T-helper 17 cell (primary cell): Measurements from ENCODE around the gene GHR. TPM values are rescaled to one million over a fixed set of nuclear protein-coding genes. Genes with fewer than 3 reads are reported as not detected.
"Not testable (repeated sequence)": the region's sequence is repeated elsewhere in the genome, so short reads cannot be mapped to it uniquely, and the experiment has no call there.

Experiments used
- ATAC-seq: fragments of 150-1000 bp; cut with Tn5 transposase; 2 replicates; pipeline ENCODE4 v1.10.0; 2021; ENCODE audit warnings: mild to moderate bottlenecking, moderate library complexity
- DNase-seq, 3 donors: peaks; one replicate each; pipeline versions ENCODE4 v3.0.0 to v3.0.0-alpha.2; 2020 to 2021
- H3K9me3 ChIP-seq: one replicate; pipeline ENCODE4 v1.7.0; 2013; ENCODE audit warnings: low read length, mild to moderate bottlenecking; ENCODE audit not compliant: control insufficient read depth, poor library complexity, severe bottlenecking
- H3K27ac Mint-ChIP-seq: one replicate; pipeline ENCODE4 v1.8.0; 2022; ENCODE audit warnings: mild to moderate bottlenecking, moderate library complexity, mixed read lengths
- H3K27me3 Mint-ChIP-seq: one replicate; pipeline ENCODE4 v1.8.0; 2022; ENCODE audit warnings: mixed read lengths
- H3K36me3 Mint-ChIP-seq: one replicate; pipeline ENCODE4 v1.8.0; 2022; ENCODE audit warnings: low read depth, mixed read lengths
- H3K4me1 Mint-ChIP-seq: one replicate; pipeline ENCODE4 v1.8.0; 2022; ENCODE audit warnings: mild to moderate bottlenecking, mixed read lengths
- H3K4me3 Mint-ChIP-seq: one replicate; pipeline ENCODE4 v1.8.0; 2022; ENCODE audit warnings: mild to moderate bottlenecking, moderate library complexity, mixed read lengths
- total RNA-seq, 4 donors: library from RNA in 2 of 4; stranded (reverse) in 2 of 4; gene quantifications; one replicate each; pipeline ENCODE4 v1.2.3 and lab custom pipeline; 2022 to 2026

GHR gene
- total RNA-seq, 2 donors from 2014 or later, result not detected

DNA sequence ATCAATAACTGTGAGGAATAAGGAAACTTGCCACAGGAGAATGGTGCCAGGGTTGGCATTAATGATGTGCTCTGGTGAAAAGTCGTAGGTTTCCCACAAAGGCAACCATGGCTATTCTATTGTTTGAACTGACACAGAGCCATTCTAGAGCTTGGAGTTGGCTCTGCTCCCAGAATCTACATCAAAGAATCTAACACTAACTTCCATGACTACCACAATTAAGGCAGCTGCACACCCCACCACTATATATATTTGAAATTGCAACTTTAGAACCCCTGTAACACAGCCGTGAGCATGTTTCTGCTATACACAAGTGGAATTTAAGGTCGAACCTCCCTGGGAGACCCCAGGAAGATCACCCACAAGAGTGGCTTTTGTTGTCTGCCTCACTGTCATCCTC is 243.6 kb downstream of the GHR start:
- ATAC-seq (no peak), DNase-seq (no peak)
- Mint-ChIP-seq H3K27me3 (no peaks in the 10 kb centered on the region), H3K36me3 (peaks cover 2% of the 10 kb centered on the region), H3K4me3 (no peak overlapping the region), H3K27ac (no peak overlapping the region), H3K4me1 (no peaks in the 10 kb centered on the region)
- no peaks in the 10 kb centered on the region for H3K9me3 ChIP-seq

- no peak overlapping the region for H3K4me3 Mint-ChIP-seq
- ATAC-seq, result no peak
- no peaks in the 10 kb centered on the region for H3K4me1 Mint-ChIP-seq
- no peak overlapping the region for H3K27ac Mint-ChIP-seq
- peaks cover 2% of the 10 kb centered on the region for H3K36me3 Mint-ChIP-seq
- DNase-seq, result no peak
- H3K9me3 ChIP-seq, result no peaks in the 10 kb centered on the region
- no peaks in the 10 kb centered on the region for H3K27me3 Mint-ChIP-seq
These were observed 245.0 kb downstream of the GHR start for GRCh38 chr5:42668254-42668653.

DNA sequence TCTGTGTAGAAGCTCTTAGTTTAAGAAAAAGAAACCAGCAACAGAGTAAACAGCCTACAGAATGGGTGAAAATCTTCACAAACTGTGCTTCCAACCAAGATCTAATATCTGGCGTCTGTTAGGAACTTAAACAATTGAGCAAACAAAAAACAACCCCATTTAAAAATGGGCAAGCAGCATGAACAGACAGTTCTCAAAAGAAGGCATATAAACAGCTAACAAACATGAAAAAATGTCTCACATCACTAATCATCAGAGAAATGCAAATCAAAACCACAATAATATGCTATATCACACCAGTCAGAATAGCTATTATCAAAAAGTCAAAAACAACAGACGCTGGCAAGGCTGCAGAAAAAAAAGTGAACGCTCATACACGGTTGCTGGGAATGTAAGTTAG is 249.7 kb downstream of the GHR start:
- Mint-ChIP-seq H3K4me3 (no peak overlapping the region), H3K27ac (no peak overlapping the region), H3K4me1 (peaks cover 3% of the 10 kb centered on the region), H3K27me3 (peaks cover 5% of the 10 kb centered on the region), H3K36me3 (no peaks in the 10 kb centered on the region)
- no peaks in the 10 kb centered on the region for H3K9me3 ChIP-seq
- DNase-seq (no peak), ATAC-seq (no peak)

GRCh38 chr5:42675602-42676001 is 252.4 kb downstream of the GHR start:
- Mint-ChIP-seq H3K4me3 (no peak overlapping the region), H3K4me1 (peaks cover 3% of the 10 kb centered on the region), H3K27ac (no peak overlapping the region), H3K27me3 (peaks cover 5% of the 10 kb centered on the region), H3K36me3 (no peaks in the 10 kb centered on the region)
- DNase-seq (no peak), ATAC-seq (no peak)
- no peaks in the 10 kb centered on the region for H3K9me3 ChIP-seq

DNA sequence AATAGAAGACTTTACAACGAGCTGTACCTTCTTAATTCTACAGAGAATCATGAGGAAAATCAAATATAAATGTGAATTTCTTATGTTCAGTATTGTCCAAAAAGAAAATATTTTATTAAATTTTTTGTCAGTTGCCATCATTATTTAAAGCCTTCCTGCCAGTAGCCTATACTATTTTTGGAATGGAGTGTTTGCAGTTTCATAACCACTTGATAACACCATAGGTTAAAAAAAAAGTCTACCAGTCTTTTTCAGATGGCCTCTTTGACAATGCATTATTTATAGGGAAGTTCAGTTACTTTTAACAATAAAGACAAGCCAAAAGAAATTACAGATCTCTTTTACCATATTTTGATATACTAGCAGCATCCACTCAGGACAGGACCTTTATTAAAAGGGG is 253.1 kb downstream of the GHR start:
- Mint-ChIP-seq H3K36me3 (no peaks in the 10 kb centered on the region), H3K4me3 (no peak overlapping the region), H3K4me1 (peaks cover 3% of the 10 kb centered on the region), H3K27ac (no peak overlapping the region), H3K27me3 (peaks cover 5% of the 10 kb centered on the region)
- DNase-seq, result no peak
- no peaks in the 10 kb centered on the region for H3K9me3 ChIP-seq
- ATAC-seq, result no peak

DNA sequence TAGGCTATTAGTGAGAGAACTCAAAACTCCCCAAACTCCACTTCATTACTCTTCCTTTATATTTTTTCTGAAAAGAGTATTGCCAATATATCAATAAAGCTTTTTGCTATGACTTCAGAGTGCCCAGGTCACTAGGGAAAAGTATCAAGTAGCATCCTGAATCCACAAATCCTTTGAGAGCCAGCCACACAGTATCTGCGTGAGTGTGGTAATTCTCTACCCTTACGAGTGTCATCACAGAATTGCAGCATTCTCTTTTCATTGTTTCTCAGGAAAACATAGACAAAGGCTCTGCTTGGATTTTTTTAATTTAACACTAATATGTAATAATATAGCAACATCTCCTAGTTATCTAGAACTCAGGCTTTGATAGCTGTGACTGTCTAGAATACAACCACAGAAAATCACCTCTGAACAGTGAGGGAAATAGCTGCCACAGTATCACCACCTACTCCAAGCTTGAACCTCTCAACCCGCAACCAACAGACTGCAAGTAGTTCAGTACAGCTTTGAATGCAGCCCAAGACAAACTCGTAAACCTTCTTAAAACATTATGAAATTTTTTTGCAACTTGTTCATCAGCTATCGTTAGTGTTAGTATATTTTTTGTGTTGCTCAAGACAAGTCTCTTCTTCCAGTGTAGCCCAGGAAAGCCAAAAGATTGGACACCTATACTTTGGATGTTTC is 254.1 kb downstream of the GHR start:
- no peaks in the 10 kb centered on the region for H3K9me3 ChIP-seq

GRCh38 chr5:42680046-42680445 is 256.8 kb downstream of the GHR start:
- peaks cover 3% of the 10 kb centered on the region for H3K4me1 Mint-ChIP-seq
- H3K27ac Mint-ChIP-seq, result no peak overlapping the region
- H3K4me3 Mint-ChIP-seq, result no peak overlapping the region
- H3K36me3 Mint-ChIP-seq, result no peaks in the 10 kb centered on the region
- H3K9me3 ChIP-seq, result no peaks in the 10 kb centered on the region
- ATAC-seq, result no peak
- DNase-seq, result no peak
- H3K27me3 Mint-ChIP-seq, result peaks cover 4% of the 10 kb centered on the region

More for the DNA sequence above, 254.1 kb downstream of the GHR start:
- DNase-seq (no peak), ATAC-seq (no peak)
- Mint-ChIP-seq H3K36me3 (no peaks in the 10 kb centered on the region), H3K27me3 (peaks cover 5% of the 10 kb centered on the region), H3K4me1 (peaks cover 3% of the 10 kb centered on the region), H3K27ac (no peak overlapping the region), H3K4me3 (no peak overlapping the region)

- not testable (repeated sequence) for DNase-seq, H3K36me3 Mint-ChIP-seq, H3K27me3 Mint-ChIP-seq, H3K4me1 Mint-ChIP-seq, ATAC-seq, H3K4me3 Mint-ChIP-seq, H3K27ac Mint-ChIP-seq, H3K9me3 ChIP-seq
These were observed 261.8 kb downstream of the GHR start for GRCh38 chr5:42685078-42685477.

DNA sequence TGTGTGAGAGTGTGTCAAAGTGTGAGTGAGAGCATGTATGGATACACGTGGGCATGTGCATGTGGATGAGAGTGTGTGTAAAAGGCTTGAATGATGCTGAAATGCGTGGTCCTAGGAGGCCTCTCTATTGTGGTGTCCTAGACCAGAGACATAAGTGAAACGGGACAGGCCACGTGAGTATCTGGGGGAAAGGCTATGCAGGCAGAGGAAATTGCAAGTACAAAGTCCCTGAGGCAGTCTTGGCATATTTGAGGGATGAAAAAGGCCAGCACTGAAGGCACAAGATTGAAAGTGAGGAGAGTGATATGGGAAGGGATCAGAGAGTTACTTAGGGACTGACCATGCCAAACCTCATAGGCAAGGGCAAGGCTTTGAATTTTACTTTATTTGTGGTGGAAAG is 266.2 kb downstream of the GHR start:
- DNase-seq (no peak), ATAC-seq (no peak)
- H3K4me3 Mint-ChIP-seq, result no peak overlapping the region
- H3K9me3 ChIP-seq, result no peaks in the 10 kb centered on the region
- H3K4me1 Mint-ChIP-seq, result no peaks in the 10 kb centered on the region
- H3K27ac Mint-ChIP-seq, result no peak overlapping the region
- no peaks in the 10 kb centered on the region for H3K36me3 Mint-ChIP-seq
- no peaks in the 10 kb centered on the region for H3K27me3 Mint-ChIP-seq

- Mint-ChIP-seq H3K4me3 (peak overlapping the region; percentile 2), H3K27ac (no peak overlapping the region), H3K4me1 (no peaks in the 10 kb centered on the region), H3K27me3 (no peaks in the 10 kb centered on the region), H3K36me3 (no peaks in the 10 kb centered on the region)
- no peak for DNase-seq
- ATAC-seq, result no peak
- no peaks in the 10 kb centered on the region for H3K9me3 ChIP-seq
These were observed 268.2 kb downstream of the GHR start for GRCh38 chr5:42691413-42691937.

DNA sequence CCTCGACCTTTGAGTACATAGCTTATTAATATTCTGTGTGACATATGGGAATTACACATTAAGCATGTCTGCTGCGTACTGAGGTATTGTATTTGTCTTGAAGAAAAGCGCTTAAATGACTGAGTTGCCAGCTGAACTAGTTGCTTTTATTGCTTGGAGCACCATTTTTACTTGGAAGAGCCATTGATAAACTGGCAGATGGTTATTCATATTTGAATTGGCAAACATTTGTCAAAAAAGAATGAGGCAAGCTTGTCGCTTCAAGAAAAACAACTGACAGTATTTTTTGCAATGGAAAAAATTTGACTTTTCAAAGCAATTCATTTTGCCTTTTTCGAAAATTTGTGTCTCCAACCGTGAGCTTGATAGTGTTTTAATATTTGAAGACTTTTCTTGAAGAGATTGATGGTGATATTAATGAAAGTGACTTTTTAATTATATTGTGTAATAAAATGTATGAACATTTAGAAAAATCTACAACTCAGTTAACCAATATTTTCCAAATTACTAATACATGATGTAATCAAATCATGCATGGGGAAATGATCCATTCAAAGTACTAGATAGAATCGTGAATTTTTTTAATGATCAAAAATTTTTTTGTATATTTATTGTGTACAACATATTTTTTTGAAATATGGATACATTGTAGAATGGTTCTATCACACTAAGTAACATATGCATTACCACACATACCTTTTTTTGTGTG is 278.3 kb downstream of the GHR start:
- H3K4me3 Mint-ChIP-seq, result no peak overlapping the region
- H3K4me1 Mint-ChIP-seq, result peaks cover 3% of the 10 kb centered on the region
- no peak overlapping the region for H3K27ac Mint-ChIP-seq
- ATAC-seq, result no peak
- H3K9me3 ChIP-seq, result no peaks in the 10 kb centered on the region
- no peaks in the 10 kb centered on the region for H3K27me3 Mint-ChIP-seq
- DNase-seq, result no peak
- no peaks in the 10 kb centered on the region for H3K36me3 Mint-ChIP-seq

- Mint-ChIP-seq H3K4me1 (peaks cover 3% of the 10 kb centered on the region), H3K27ac (no peak overlapping the region), H3K27me3 (no peaks in the 10 kb centered on the region), H3K36me3 (peaks cover 2% of the 10 kb centered on the region), H3K4me3 (no peak overlapping the region)
- ATAC-seq (no peak), DNase-seq (no peak)
- no peaks in the 10 kb centered on the region for H3K9me3 ChIP-seq
These were observed 280.0 kb downstream of the GHR start for GRCh38 chr5:42703238-42703637.

GRCh38 chr5:42715785-42716184 is 292.5 kb downstream of the GHR start:
- peaks cover 14% of the 10 kb centered on the region for H3K4me1 Mint-ChIP-seq
- no peak overlapping the region for H3K4me3 Mint-ChIP-seq
- no peaks in the 10 kb centered on the region for H3K36me3 Mint-ChIP-seq
- no peak for ATAC-seq
- H3K27ac Mint-ChIP-seq, result no peak overlapping the region
- H3K27me3 Mint-ChIP-seq, result peaks cover 12% of the 10 kb centered on the region
- no peak for DNase-seq
- no peaks in the 10 kb centered on the region for H3K9me3 ChIP-seq

DNA sequence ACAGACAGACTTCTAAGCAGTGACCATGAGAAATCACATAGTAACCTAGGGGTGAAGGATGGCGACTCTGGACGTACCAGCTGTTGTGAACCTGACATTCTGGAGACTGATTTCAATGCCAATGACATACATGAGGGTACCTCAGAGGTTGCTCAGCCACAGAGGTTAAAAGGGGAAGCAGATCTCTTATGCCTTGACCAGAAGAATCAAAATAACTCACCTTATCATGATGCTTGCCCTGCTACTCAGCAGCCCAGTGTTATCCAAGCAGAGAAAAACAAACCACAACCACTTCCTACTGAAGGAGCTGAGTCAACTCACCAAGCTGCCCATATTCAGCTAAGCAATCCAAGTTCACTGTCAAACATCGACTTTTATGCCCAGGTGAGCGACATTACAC is 295.4 kb downstream of the GHR start:
- Mint-ChIP-seq H3K27ac (no peak overlapping the region), H3K4me1 (peaks cover 14% of the 10 kb centered on the region), H3K36me3 (no peaks in the 10 kb centered on the region), H3K27me3 (peaks cover 6% of the 10 kb centered on the region), H3K4me3 (peak overlapping the region; percentile 71)
- H3K9me3 ChIP-seq, result no peaks in the 10 kb centered on the region
- peak; percentile 86 for ATAC-seq
- no peak for DNase-seq
